Cardiac muscle cell (in vitro differentiated cells and primary cell): ENCODE measurements around the gene KRT73. TPM values are rescaled to one million over a fixed set of nuclear protein-coding genes. Genes with fewer than 3 reads are reported as not detected.

Experiments
- DNase-seq, 2 donors: peaks; one replicate each; pipeline versions ENCODE4 v3.0.0 to v3.0.0-alpha.2; 2010 to 2017; ENCODE audit warnings: low read depth in 1 of 2, low spot score in 1 of 2
- H3K27ac ChIP-seq: fragments of 200-600 bp; sonication (generic); 2 replicates; pipeline ENCODE4 v1.5.1; 2016
- H3K27me3 ChIP-seq: fragments of 200-600 bp; sonication (generic); 2 replicates; pipeline ENCODE4 v1.6.0; 2016; ENCODE audit warnings: control low read depth
- H3K36me3 ChIP-seq: fragments of 200-600 bp; sonication (generic); 2 replicates; pipeline ENCODE4 v1.5.1; 2016; ENCODE audit warnings: control low read depth
- H3K4me1 ChIP-seq: fragments of 200-600 bp; sonication (generic); 2 replicates; pipeline ENCODE4 v1.8.1; 2017; ENCODE audit warnings: low read depth, mild to moderate bottlenecking, mixed run types
- H3K4me3 ChIP-seq: fragments of 200-600 bp; sonication (generic); 2 replicates; pipeline ENCODE4 v1.5.1; 2016; ENCODE audit warnings: mild to moderate bottlenecking
- H3K9me3 ChIP-seq: fragments of 200-600 bp; sonication (generic); 2 replicates; pipeline ENCODE4 v1.5.1; 2017; ENCODE audit warnings: low read depth, mild to moderate bottlenecking, control low read depth
- polyA plus RNA-seq: library from polyadenylated mRNA; unstranded; fragments of >200 nt; fragmentation: Nextera tagmentation; extraction: Ambion mirVana; gene quantifications from 2 replicates; pipeline ENCODE4 v1.2.1, GENCODE V29; 2016
- total RNA-seq: library from RNA; depleted of rRNA; stranded (reverse); fragments of >200 nt; gene quantifications from 2 replicates; pipeline ENCODE4 v1.2.3, GENCODE V29; 2016
- TF ChIP-seq, protein P1 (sequence below): IDR thresholded peaks from 2 replicates; pipeline ENCODE4 v1.5.1; 2012; ENCODE audit warnings: low read depth, mild to moderate bottlenecking, low read length

KRT73 gene
- total and polyA plus RNA-seq, 2 experiments from 2014 or later = not detected

DNA sequence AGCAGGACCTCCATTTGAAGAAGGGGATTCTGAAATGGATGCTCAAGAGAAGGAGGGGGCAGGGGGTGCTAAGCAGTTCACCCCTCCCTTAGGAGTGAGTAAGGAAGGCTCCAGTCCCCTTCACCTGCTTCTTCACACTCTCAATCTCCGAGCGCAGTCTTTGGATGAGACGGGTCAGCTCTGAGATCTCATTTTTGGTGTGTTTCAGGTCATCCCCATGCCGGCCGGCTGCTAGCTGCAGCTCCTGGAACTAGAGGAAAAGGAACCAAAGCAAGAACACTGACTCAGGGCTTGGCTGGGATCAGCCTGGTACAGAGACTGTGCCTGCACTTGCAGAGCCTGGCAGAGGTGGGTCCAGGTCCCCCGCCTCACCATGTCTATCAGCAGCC lies 7.3 kb downstream of the KRT73 start:
- Histone ChIP-seq H3K27ac (no peak overlapping the region), H3K4me3 (no peak overlapping the region), H3K27me3 (peaks cover 64% of the 10 kb centered on the region), H3K36me3 (no peaks in the 10 kb centered on the region), H3K4me1 (no peaks in the 10 kb centered on the region), H3K9me3 (no peaks in the 10 kb centered on the region)
- TF ChIP-seq, protein P1, sequence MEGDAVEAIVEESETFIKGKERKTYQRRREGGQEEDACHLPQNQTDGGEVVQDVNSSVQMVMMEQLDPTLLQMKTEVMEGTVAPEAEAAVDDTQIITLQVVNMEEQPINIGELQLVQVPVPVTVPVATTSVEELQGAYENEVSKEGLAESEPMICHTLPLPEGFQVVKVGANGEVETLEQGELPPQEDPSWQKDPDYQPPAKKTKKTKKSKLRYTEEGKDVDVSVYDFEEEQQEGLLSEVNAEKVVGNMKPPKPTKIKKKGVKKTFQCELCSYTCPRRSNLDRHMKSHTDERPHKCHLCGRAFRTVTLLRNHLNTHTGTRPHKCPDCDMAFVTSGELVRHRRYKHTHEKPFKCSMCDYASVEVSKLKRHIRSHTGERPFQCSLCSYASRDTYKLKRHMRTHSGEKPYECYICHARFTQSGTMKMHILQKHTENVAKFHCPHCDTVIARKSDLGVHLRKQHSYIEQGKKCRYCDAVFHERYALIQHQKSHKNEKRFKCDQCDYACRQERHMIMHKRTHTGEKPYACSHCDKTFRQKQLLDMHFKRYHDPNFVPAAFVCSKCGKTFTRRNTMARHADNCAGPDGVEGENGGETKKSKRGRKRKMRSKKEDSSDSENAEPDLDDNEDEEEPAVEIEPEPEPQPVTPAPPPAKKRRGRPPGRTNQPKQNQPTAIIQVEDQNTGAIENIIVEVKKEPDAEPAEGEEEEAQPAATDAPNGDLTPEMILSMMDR = no peak
- DNase-seq = no peak

GRCh38 chr12:52608826-52609630 lies 9.3 kb downstream of the KRT73 start:
- TF ChIP-seq, protein P1 = no peak
- Histone ChIP-seq H3K9me3 (no peaks in the 10 kb centered on the region), H3K27ac (no peak overlapping the region), H3K27me3 (peaks cover 44% of the 10 kb centered on the region), H3K4me3 (no peak overlapping the region), H3K36me3 (no peaks in the 10 kb centered on the region), H3K4me1 (no peaks in the 10 kb centered on the region)
- DNase-seq = no peak

DNA sequence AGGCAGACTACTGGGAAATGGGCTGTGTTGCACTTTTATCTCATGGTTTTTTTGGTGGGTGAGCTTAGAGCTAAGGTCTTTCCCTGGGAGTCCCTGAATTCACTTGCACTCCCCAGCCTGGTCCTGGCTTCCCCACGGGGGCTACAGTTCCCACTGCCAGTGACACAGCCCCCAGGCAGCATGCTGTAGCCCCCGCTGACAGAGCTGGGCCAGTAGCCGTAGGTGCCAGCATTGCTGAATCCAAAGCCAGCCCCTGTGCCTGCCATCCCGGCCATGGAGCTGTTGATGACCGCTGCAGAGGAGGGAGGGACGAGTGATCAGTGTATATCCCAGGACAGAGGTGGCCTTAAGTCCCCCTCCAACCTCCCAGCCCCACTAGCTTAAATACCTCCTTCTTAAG lies 10.2 kb downstream of the KRT73 start:
- Histone ChIP-seq H3K4me3 (no peak overlapping the region), H3K4me1 (no peaks in the 10 kb centered on the region), H3K36me3 (no peaks in the 10 kb centered on the region), H3K27ac (no peak overlapping the region), H3K9me3 (no peaks in the 10 kb centered on the region), H3K27me3 (peaks cover 44% of the 10 kb centered on the region)
- DNase-seq = no peak
- TF ChIP-seq, protein P1 = no peak

DNA sequence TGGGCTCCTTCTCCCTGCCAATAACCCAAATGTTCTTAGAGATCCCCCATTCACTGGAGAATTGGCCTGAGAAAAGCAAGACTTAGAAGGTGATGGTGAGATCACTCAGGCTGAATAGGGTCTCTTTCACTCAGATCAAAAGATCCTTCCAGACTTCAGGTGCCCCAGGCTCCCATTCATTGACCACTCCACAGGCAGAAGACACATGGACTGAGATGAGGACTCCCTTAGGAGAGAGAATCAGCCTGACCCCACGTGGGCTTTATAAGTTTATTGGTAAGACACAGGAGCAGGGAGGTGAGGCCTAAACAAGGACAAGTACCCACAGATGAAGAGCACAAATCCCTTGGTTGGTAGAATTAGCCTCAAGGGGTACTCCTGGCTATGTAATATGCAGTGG lies 11.0 kb downstream of the KRT73 start:
- Histone ChIP-seq H3K27ac (no peak overlapping the region), H3K9me3 (no peaks in the 10 kb centered on the region), H3K27me3 (peaks cover 39% of the 10 kb centered on the region), H3K4me1 (no peaks in the 10 kb centered on the region), H3K4me3 (no peak overlapping the region), H3K36me3 (no peaks in the 10 kb centered on the region)
- TF ChIP-seq, protein P1 = no peak
- no peak for DNase-seq

- Histone ChIP-seq H3K36me3 (no peaks in the 10 kb centered on the region), H3K27me3 (peaks cover 36% of the 10 kb centered on the region), H3K4me3 (no peak overlapping the region), H3K9me3 (no peaks in the 10 kb centered on the region), H3K27ac (no peak overlapping the region), H3K4me1 (no peaks in the 10 kb centered on the region)
- no peak for DNase-seq
- TF ChIP-seq, protein P1 = no peak
Observed at GRCh38 chr12:52606581-52607218, 11.7 kb downstream of the KRT73 start.
